HS-27A (cell line): ENCODE data around the gene IQCE.
"Not testable (repeated sequence)": the region's sequence is repeated elsewhere in the genome, so short reads cannot be mapped to it uniquely, and the experiment has no call there.

Experiments
- DNase-seq: peaks from one replicate; pipeline ENCODE4 v3.0.0-alpha.2; 2012; ENCODE audit warnings: low read depth, missing footprints

IQCE gene

GRCh38 chr7:2601907-2602306 lies 43.1 kb downstream of the IQCE start:
- no peak for DNase-seq

GRCh38 chr7:2602406-2603043 lies 43.7 kb downstream of the IQCE start:
- no peak for DNase-seq

DNA sequence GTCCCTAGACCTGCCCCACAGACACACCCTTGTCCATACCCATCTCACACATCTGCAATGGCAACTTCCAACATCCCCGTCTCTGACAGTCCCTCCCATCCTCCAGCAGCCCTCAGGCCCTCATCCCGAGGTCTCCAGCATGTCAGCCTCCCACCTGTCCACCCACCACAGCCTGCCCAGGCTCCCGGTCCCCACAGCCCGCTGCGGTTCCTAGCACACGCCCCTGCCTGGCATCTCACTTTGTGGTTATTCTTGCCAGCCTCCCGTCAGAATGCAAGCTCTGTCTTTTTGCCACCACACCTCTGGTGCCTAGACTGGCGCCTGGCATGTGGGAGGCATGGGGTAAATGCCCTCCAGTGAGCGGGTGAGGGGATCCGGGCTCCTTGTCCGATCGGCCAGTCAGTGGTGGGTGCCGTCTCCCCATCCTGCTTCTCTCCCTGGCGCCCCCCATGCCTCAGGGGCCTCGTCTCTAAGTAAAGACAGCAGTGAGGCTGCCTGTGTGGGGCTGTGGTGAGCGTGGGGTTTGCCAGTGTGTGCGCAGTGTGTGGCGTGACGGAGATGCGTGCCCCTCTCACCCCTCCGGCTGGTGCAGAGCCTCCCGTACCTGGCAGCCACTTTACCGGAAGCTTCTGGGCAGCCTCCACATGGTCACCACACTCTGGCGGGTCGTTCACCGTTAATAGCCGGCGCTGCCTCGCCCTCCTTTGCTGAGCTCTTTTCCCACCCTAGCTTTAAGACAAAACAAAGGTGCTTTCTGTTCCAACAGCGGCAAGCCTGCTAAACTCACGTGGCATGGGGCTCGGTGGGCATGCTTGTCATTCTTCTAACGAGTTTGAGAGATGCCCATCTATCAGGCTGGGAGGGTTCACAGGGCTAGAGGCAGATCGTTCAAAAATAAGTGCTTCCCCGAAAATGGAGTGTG lies 44.5 kb downstream of the IQCE start:
- DNase-seq = no peak

- DNase-seq = no peak
Measured at GRCh38 chr7:2604608-2605174, 45.9 kb downstream of the IQCE start.

- no peak for DNase-seq
Measured at GRCh38 chr7:2605608-2606538, 47.1 kb downstream of the IQCE start.

DNA sequence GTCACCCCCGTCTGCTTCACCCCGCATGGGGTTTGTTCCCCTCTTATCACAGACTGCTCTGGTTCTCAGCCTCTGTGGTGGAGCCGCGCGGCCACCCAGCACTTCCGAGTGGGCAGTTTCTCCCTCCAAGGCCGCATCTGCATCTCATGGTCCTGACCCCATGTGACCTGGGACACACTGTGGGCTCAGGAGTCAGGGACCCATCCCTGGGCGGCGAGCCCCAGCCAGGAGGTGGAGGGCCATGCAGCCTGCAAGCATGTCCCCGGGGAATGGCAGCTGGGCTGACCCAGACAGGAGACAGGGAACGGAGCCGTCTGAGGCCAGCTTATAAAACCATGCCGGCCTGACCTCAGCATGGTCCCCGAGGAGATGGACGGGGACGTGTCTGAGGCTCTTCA lies 47.8 kb downstream of the IQCE start:
- no peak for DNase-seq

GRCh38 chr7:2607122-2607922 lies 48.5 kb downstream of the IQCE start:
- DNase-seq = no peak

- DNase-seq = no peak
Measured at GRCh38 chr7:2607923-2608904, 49.4 kb downstream of the IQCE start.

DNA sequence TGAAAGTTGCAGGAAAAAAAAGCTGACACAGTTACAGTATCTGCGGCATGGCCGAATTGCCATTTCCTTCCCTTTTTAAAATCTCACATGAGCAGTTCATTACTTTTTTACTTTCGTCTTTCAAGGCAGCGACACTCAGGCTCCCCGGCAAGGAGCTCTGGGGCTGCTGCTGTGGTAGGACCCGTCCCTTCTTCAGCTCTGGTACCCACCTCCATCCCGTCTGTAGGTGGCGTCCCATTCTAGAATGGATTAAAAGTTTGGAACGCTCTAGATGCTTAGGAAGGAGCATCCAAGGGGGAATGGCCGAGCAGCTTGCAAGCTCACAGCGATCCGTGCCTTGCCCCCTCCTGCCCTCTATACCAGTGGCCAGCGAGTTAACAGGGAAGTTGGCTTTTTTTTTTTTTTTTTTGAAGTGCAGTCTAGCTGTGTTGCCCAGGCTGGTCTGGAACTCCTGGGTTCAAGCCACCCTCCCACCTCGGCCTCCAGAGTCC lies 50.2 kb downstream of the IQCE start:
- no peak for DNase-seq

GRCh38 chr7:2609646-2610045 lies 50.9 kb downstream of the IQCE start:
- DNase-seq = not testable (repeated sequence)

DNA sequence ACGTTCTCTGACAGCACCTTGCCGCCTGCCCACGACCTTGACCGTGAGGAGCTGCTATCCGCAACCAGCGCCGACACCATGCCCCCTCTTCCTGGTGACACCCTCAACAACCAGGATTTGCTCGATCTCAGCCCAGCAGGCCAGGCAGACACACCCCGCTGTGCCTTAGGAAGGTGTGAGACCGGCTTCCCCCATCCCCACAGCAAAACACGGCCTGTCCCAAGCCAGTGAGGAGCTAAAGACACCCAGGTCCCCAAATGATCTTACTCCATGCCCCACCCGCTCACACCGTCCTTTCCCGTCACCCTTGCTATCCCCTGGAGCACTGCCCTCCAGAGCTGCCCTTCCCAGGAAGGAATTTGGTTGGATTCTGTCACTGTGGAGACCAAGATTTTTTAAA lies 51.7 kb downstream of the IQCE start:
- no peak for DNase-seq

DNA sequence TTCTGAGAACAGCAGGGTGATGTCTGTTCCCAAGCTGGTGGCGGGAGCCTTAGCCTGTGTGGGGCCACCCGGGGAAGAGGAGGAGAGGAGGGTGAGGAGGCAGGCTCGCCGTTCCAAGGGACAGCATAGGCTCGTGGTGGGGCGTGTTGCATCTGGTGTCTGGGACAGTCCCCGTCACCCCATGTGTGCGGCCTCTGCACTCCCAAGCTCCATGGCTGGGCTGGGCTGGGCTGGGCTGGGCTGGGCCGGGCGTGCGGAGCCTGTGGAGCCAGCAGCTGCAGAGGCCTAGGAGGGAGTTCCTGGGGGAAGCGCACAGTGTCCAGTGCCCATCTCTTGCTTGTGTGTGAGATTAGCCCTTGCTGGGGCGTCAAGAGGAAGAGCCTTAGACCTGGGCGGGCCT lies 52.1 kb downstream of the IQCE start:
- DNase-seq = no peak

DNA sequence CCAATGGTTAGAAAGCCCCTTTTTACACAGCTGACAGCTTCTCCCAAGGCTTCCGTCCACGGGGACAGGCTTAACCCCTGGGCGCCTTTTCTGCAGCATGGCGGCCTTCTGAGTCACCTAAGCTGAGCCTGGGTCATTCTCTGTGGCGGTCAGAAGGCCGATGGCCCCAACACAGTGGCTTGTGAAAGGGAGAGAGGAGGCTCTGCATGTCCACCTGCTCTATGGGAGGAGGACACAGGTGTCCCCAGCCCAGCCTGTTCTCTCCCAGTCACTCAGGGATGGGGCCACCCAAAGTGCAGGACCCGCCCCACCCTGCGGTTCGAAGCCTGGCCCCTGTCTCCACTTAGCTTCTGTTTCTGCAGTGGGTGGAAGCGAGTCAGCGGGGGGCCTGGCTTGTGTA lies 52.6 kb downstream of the IQCE start:
- no peak for DNase-seq

DNA sequence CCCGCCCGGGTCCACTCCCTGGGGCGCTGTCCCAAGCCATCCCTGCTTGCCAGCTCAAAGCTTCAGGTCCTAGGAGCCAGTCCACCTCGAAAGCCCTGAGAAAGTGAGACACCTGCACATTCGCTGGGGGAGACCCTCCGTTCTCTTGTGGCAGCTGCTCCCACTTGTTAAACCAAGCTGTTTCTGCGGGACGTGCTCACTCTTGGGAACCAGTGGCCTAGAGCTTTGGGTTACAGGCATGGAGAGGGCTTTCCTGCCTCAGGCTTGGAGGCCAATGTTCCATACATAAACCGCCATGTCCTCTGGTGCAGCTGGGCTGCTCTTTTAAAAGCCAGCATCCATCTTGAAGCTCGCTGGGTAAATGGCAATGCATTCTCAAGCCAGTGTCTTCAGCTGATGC lies 53.1 kb downstream of the IQCE start:
- no peak for DNase-seq

- DNase-seq = no peak
Measured at GRCh38 chr7:2612445-2613097, 53.8 kb downstream of the IQCE start.

- no peak for DNase-seq
Measured at GRCh38 chr7:2613098-2613930, 54.5 kb downstream of the IQCE start.

- no peak for DNase-seq
Measured at GRCh38 chr7:2613931-2614600, 55.3 kb downstream of the IQCE start.
